Kidney (tissue), 14 donors: ENCODE results near the gene MATN4. TPM values are rescaled to one million over a fixed set of nuclear protein-coding genes. Genes with fewer than 3 reads are reported as not detected.

Source experiments
- DNase-seq, 5 donors: peaks; one replicate each; pipeline ENCODE4 v3.0.0-alpha.2; 2013 to 2020
- FAIRE-seq: peaks from 2 replicates; lab custom pipeline; 2012; peaks lifted over from hg19 to GRCh38; lab: Jason Lieb, UNC
- H3K27ac ChIP-seq, 2 donors: one replicate each; pipeline ENCODE4 v1.7.0; 2013; ENCODE audit warnings: low read depth in 2 of 2, low read length in 2 of 2, inconsistent platforms in 1 of 2
- H3K27me3 ChIP-seq: one replicate; pipeline ENCODE4 v1.7.1; 2013; ENCODE audit warnings: low read length, inconsistent platforms; ENCODE audit not compliant: control insufficient read depth, insufficient read depth
- H3K36me3 ChIP-seq, 3 donors: one replicate each; pipeline versions ENCODE4 v1.7.0 to v1.7.1; 2013; ENCODE audit warnings: low read length in 3 of 3, control low read depth in 1 of 3, inconsistent platforms in 1 of 3; ENCODE audit not compliant: insufficient read depth in 3 of 3, control insufficient read depth in 2 of 3
- H3K4me1 ChIP-seq, 3 donors: one replicate each; pipeline versions ENCODE4 v1.7.0 to v1.7.1; 2013; ENCODE audit warnings: low read length in 3 of 3, inconsistent platforms in 1 of 3, low read depth in 1 of 3; ENCODE audit not compliant: control insufficient read depth in 2 of 3, insufficient read depth in 2 of 3
- H3K4me3 ChIP-seq, 3 donors: one replicate each; pipeline versions ENCODE4 v1.7.0 to v1.8.1; 2013; ENCODE audit warnings: low read length in 3 of 3, control low read depth in 1 of 3, inconsistent platforms in 1 of 3
- H3K9ac ChIP-seq, 3 donors: one replicate each; pipeline versions ENCODE4 v1.7.0 to v1.7.1; 2013; ENCODE audit warnings: low read length in 3 of 3, control low read depth in 1 of 3, inconsistent platforms in 1 of 3
- H3K9me3 ChIP-seq, 3 donors: one replicate each; pipeline versions ENCODE4 v1.7.0 to v1.7.1; 2013; ENCODE audit warnings: low read length in 3 of 3, control low read depth in 1 of 3, inconsistent platforms in 1 of 3; ENCODE audit not compliant: control insufficient read depth in 2 of 3, insufficient read depth in 1 of 3
- intact Hi-C: fragments of 100-400 bp; cut with DNase I; formaldehyde crosslinking; loops from one replicate; pipeline ENCODE4 v1.11.1; 2022
- polyA plus RNA-seq: library from polyadenylated mRNA; stranded (reverse); fragments of 350-450 nt; fragmentation: Illumina TruSeq; extraction: RNeasy Lipid Tissue Mini Kit (QIAGEN cat#74804); gene quantifications from one replicate; pipeline ENCODE4 v1.2.3, GENCODE V29; 2014; ENCODE audit warnings: low read depth, low replicate concordance; ENCODE audit not compliant: insufficient read depth
- total RNA-seq: library from RNA; stranded (reverse); fragmentation: NEBNext Ultra II Directional; extraction: Animal tissue kit (Norgen Biotek cat#: 25700); gene quantifications from one replicate; pipeline ENCODE4 v1.2.1, GENCODE V29; 2021
- TF ChIP-seq, protein P1 (sequence below): IDR thresholded peaks from 3 replicates; pipeline ENCODE4 v1.5.1; 2012; ENCODE audit warnings: mild to moderate bottlenecking, moderate library complexity, borderline replicate concordance; ENCODE audit not compliant: insufficient read depth; ENCODE audit errors: extremely low read depth
- donor health status: control.
- donor health status: control.
- donor health status: control.
- donor health status: control.
- donor health status: control.
- donor health status: DM: yes; HTN: yes; CAD: no.
- donor health status: Normal renal cell carcinoma (clear cell type).

Gene MATN4
- total and polyA plus RNA-seq, 2 donors from 2014 or later, result 0.19 TPM

DNA sequence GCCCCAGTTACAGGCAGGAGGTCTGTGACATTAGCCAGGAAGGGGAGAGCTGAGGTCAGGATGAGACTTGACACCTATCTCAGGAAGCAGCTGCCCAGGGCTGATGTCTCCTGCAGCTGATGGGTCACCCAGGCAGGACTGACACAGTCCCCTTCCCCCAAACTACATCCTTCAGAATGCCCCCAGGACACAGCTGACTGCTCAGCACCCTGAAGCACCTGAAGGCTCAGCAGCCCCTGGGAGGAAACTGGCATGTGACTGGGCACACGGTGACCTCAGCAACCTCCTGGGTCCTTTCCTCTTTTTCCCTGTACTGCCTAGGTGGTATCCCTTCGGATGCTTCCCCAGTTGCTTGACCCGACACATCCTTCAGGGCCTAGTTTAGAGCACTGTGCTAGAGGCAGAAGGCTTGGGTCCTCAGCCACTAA lies 38.2 kb upstream of the MATN4 start:
- Histone ChIP-seq H3K27me3 (no peaks in the 10 kb centered on the region), H3K27ac (peak overlapping the region; percentile 96 to 99), H3K9ac (peak overlapping the region; percentile 41 to 100 (median 92)), H3K4me1 (peaks cover 0 to 29% (median 26%) of the 10 kb centered on the region in 3 donors), H3K4me3 (peak overlapping the region; percentile 66 to 85 (median 77)), H3K36me3 (no peaks in the 10 kb centered on the region), H3K9me3 (no peaks in the 10 kb centered on the region)
- DNase-seq, result peak in 1 of 5 donors; percentile 52
- intact Hi-C loops, result no loop called here
- no peak for FAIRE-seq
- TF ChIP-seq, protein P1, sequence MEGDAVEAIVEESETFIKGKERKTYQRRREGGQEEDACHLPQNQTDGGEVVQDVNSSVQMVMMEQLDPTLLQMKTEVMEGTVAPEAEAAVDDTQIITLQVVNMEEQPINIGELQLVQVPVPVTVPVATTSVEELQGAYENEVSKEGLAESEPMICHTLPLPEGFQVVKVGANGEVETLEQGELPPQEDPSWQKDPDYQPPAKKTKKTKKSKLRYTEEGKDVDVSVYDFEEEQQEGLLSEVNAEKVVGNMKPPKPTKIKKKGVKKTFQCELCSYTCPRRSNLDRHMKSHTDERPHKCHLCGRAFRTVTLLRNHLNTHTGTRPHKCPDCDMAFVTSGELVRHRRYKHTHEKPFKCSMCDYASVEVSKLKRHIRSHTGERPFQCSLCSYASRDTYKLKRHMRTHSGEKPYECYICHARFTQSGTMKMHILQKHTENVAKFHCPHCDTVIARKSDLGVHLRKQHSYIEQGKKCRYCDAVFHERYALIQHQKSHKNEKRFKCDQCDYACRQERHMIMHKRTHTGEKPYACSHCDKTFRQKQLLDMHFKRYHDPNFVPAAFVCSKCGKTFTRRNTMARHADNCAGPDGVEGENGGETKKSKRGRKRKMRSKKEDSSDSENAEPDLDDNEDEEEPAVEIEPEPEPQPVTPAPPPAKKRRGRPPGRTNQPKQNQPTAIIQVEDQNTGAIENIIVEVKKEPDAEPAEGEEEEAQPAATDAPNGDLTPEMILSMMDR, result no peak

DNA sequence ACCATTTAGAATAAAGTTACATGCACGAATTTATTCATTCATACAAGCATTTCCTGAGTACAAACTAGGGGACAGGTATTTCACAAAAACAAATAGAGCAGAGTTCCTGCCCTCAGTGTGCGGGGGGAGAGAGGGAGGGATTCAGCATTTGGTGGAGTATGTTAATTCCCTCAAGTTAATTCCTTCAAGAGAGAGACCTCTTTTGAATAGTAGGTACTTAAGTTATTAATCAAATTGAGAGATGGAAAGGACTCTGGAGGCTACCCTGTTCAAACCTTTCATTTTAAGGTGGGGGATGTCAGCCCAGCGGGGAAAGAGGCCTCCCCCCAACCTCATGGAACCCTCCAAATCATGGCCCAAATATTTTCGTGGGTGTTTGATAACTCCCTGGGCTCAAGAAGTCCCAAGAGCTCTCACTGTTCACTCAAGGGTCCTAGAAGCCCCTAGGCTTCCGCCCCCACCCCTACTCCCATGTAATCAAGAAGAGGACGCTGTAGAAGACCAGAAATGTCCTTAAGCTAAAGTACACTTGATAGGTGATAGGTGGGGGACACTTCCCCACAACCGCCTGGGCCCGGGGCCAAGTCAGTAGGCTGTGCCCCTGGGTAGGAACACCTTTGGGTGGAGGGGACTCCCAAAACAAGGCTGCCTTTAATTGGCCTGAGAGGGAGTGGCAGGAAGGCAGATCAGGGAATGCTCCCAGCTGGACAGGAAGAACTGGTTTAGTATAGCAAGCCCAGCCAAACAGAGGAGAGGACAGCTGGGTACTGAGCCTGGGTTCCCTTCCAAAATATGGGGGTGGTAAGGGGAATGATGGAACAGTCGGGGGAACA lies 37.2 kb upstream of the MATN4 start:
- TF ChIP-seq, protein P1, result no peak

DNA sequence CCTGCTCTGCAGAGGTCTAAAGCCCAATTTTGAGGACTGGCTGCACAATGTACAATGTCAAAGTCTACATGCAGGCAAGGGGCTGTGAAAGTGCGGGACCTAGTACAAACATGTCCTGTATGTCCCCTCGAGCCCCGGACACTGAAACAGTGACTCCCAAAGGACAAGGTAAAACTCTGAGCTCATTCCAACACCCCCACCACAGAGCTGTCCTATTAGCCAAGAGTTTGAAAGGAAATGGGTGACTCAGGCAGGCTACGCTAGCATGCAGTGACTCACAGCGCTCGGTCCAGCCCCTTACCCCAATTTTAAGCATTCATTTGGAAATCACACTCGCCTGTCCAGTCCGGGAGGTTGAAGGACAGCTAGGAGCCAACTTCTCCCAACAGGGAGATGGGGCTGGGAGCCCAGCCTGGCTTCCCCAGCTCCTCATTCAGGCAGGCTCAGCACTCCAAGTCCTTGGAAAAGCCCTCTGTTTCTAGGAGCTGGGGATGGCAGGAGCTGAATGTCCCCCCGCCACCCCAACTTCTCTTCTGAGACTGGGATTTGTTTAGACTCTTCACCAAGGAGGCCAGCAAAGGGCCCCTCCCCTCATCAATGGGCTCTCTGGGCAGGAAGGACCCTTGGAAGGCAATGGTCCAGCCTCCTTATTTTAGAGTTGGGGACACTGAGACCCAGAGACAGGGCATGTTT lies 36.2 kb upstream of the MATN4 start:
- Histone ChIP-seq H3K4me1 (peaks cover 0 to 46% (median 41%) of the 10 kb centered on the region in 3 donors), H3K4me3 (peak overlapping the region in 2 of 3 donors; percentile 77 to 85), H3K27ac (peak overlapping the region; percentile 96 to 99), H3K9me3 (no peaks in the 10 kb centered on the region), H3K36me3 (peaks cover 0 to 14% (median 0%) of the 10 kb centered on the region in 3 donors), H3K9ac (peak overlapping the region in 2 of 3 donors; percentile 66 to 100), H3K27me3 (no peaks in the 10 kb centered on the region)
- intact Hi-C loops, result no loop called here
- peak in 2 of 5 donors; percentile 40 to 86 for DNase-seq
- TF ChIP-seq, protein P1, result no peak
- FAIRE-seq, result no peak

More for the DNA sequence above, 37.2 kb upstream of the MATN4 start:
- intact Hi-C loops, result no loop called here
- no peak for FAIRE-seq
- H3K27ac ChIP-seq, result peak overlapping the region; percentile 96 to 99
- no peaks in the 10 kb centered on the region for H3K27me3 ChIP-seq
- H3K36me3 ChIP-seq, result peaks cover 0 to 9% (median 0%) of the 10 kb centered on the region in 3 donors
- peak overlapping the region in 2 of 3 donors; percentile 92 to 100 for H3K9ac ChIP-seq
- H3K4me3 ChIP-seq, result peak overlapping the region in 2 of 3 donors; percentile 77 to 85
- peaks cover 0 to 36% (median 32%) of the 10 kb centered on the region in 3 donors for H3K4me1 ChIP-seq
- DNase-seq, result peak in 2 of 5 donors; percentile 40 to 86
- no peaks in the 10 kb centered on the region for H3K9me3 ChIP-seq
